K562 (cell line): ENCODE measurements around the gene PLTP. TPM values are rescaled to one million over a fixed set of nuclear protein-coding genes. Genes with fewer than 3 reads are reported as not detected.

Source experiments
- ARID4B ChIP-seq: sonication (generic); formaldehyde crosslinking; IDR thresholded peaks from 2 replicates; pipeline ENCODE4 v1.8.0; 2022; ENCODE audit warnings: mild to moderate bottlenecking, missing genetic modification reagents
- ASH1L ChIP-seq: fragments of 450-650 bp; IDR thresholded peaks from 2 replicates; pipeline ENCODE4 v1.6.1; 2018; ENCODE audit warnings: borderline replicate concordance, mild to moderate bottlenecking, low read depth; ENCODE audit not compliant: partially characterized antibody
- ATF1 ChIP-seq, 2 experiments: fragments of 450-650 bp in 1 of 2; IDR thresholded peaks; 2 replicates each; pipeline ENCODE4 v1.6.1; 2016; ENCODE audit warnings: missing compliant biosample characterization in 1 of 2, missing genetic modification characterization in 1 of 2
- BMI1 ChIP-seq: fragments of 150-350 bp; IDR thresholded peaks from 2 replicates; pipeline ENCODE4 v1.6.1; 2014; ENCODE audit warnings: low read length
- C11orf30 ChIP-seq: fragments of 450-650 bp; IDR thresholded peaks from 2 replicates; pipeline ENCODE4 v1.6.1; 2016; ENCODE audit warnings: low read depth, mild to moderate bottlenecking
- GABPA ChIP-seq: fragments of 200-800 bp; sonication (Bioruptor generic); conservative IDR thresholded peaks from 2 replicates; pipeline ENCODE4 v1.6.1; 2016; ENCODE audit warnings: low read depth, missing genetic modification characterization, missing compliant biosample characterization
- HBP1 ChIP-seq: fragments of 450-650 bp; formaldehyde crosslinking; IDR thresholded peaks from 2 replicates; pipeline ENCODE4 v1.4.0; 2022; ENCODE audit warnings: missing genetic modification characterization
- HMG20B ChIP-seq: fragments of 250-450 bp; sonication (Bioruptor Pico); IDR thresholded peaks from 2 replicates; pipeline ENCODE4 v1.5.0; 2021; ENCODE audit warnings: mild to moderate bottlenecking
- JUND ChIP-seq, 2 experiments: IDR thresholded peaks; 2 replicates in 1 of 2; 3 replicates in 1 of 2; pipeline ENCODE4 v1.6.1; 2011; ENCODE audit warnings: borderline replicate concordance in 2 of 2, low read depth in 2 of 2, low read length in 2 of 2, improper control_type of control experiment in 1 of 2, missing biosample characterization in 1 of 2, missing genetic modification characterization in 1 of 2, missing genetic modification reagents in 1 of 2
- KLF1 ChIP-seq: fragments of 450-650 bp; IDR thresholded peaks from 2 replicates; pipeline ENCODE4 v1.6.1; 2016; ENCODE audit warnings: missing genetic modification characterization, missing compliant biosample characterization
- LARP7 ChIP-seq: fragments of 450-650 bp; IDR thresholded peaks from 2 replicates; pipeline ENCODE4 v1.6.1; 2016
- NCOA1 ChIP-seq: fragments of 450-650 bp; IDR thresholded peaks from 2 replicates; pipeline ENCODE4 v1.6.1; 2016; ENCODE audit warnings: low read depth
- NCOR1 ChIP-seq: fragments of 450-650 bp; IDR thresholded peaks from 2 replicates; pipeline ENCODE4 v1.6.1; 2016; ENCODE audit warnings: mild to moderate bottlenecking, moderate library complexity
- NFE2 ChIP-seq: IDR thresholded peaks from 2 replicates; pipeline ENCODE4 v1.6.1; 2014; ENCODE audit warnings: antibody characterized with exemption, low read depth
- NFIC ChIP-seq: fragments of 450-650 bp; IDR thresholded peaks from 2 replicates; pipeline ENCODE4 v1.6.1; 2017; ENCODE audit warnings: mild to moderate bottlenecking, inconsistent platforms
- PRMT5 ChIP-seq: sonication (generic); formaldehyde crosslinking; IDR thresholded peaks from 2 replicates; pipeline ENCODE4 v1.5.0; 2020; ENCODE audit warnings: missing genetic modification reagents
- PTTG1 ChIP-seq: fragments of 450-650 bp; IDR thresholded peaks from 2 replicates; pipeline ENCODE4 v1.6.1; 2016; ENCODE audit warnings: low read depth, mild to moderate bottlenecking, missing genetic modification characterization, missing compliant biosample characterization
- RNF2 ChIP-seq: sonication (generic); IDR thresholded peaks from 2 replicates; pipeline ENCODE4 v1.6.1; 2016
- TCF3 ChIP-seq: sonication (generic); formaldehyde crosslinking; IDR thresholded peaks from 2 replicates; pipeline ENCODE4 v1.4.0; 2020; ENCODE audit warnings: mild to moderate bottlenecking, missing genetic modification reagents
- XRCC3 ChIP-seq: fragments of 450-650 bp; IDR thresholded peaks from 2 replicates; pipeline ENCODE4 v1.6.1; 2017; ENCODE audit warnings: mild to moderate bottlenecking, moderate library complexity
- ZC3H4 ChIP-seq: sonication (generic); formaldehyde crosslinking; IDR thresholded peaks from 2 replicates; pipeline ENCODE4 v1.9.0; 2021; ENCODE audit warnings: missing genetic modification reagents, borderline replicate concordance
- ZNF175 ChIP-seq: fragments of 200-800 bp; sonication (Bioruptor generic); IDR thresholded peaks from 2 replicates; pipeline ENCODE4 v1.6.1; 2016; ENCODE audit warnings: low read depth, mild to moderate bottlenecking, missing genetic modification characterization, missing compliant biosample characterization
- ZNF212 ChIP-seq: fragments of 450-650 bp; formaldehyde crosslinking; IDR thresholded peaks from 2 replicates; pipeline ENCODE4 v1.4.0; 2020; ENCODE audit warnings: mild to moderate bottlenecking
- ZNF3 ChIP-seq: fragments of 250-450 bp; sonication (Bioruptor Pico); IDR thresholded peaks from 2 replicates; pipeline ENCODE4 v1.5.0; 2021; ENCODE audit warnings: mild to moderate bottlenecking, moderate library complexity
- ZNF311 ChIP-seq: fragments of 250-450 bp; sonication (Bioruptor Pico); IDR thresholded peaks from 2 replicates; pipeline ENCODE4 v1.4.0; 2020; ENCODE audit warnings: mild to moderate bottlenecking, moderate library complexity
- ZNF785 ChIP-seq: fragments of 250-450 bp; sonication (Bioruptor Pico); IDR thresholded peaks from 2 replicates; pipeline ENCODE4 v1.4.0; 2020; ENCODE audit warnings: mild to moderate bottlenecking
- polyA plus RNA-seq, 8 experiments: library from polyadenylated mRNA; depleted of rRNA in 4 of 8; stranded (reverse) in 5 of 8; unstranded in 3 of 8; fragments of >200 nt; fragmentation: Nextera tagmentation in 2 of 8; fragmentation: Illumina TruSeq in 1 of 8; extraction: Ambion mirVana in 2 of 8; extraction: Trizol in 1 of 8; gene quantifications; 2 replicates each; pipeline versions ENCODE4 v1.2.1 to v1.2.3, GENCODE V29; 2011 to 2014; ENCODE audit warnings: inconsistent platforms in 1 of 8, missing spikeins in 1 of 8
- total RNA-seq, 7 experiments: library from RNA; depleted of rRNA in 6 of 7; stranded (reverse); fragments of >200 nt in 6 of 7; fragmentation: Illumina TruSeq in 2 of 7; extraction: Trizol in 2 of 7; gene quantifications; 2 replicates each; pipeline versions ENCODE4 v1.2.1 to v1.2.3, GENCODE V29; 2011 to 2021; ENCODE audit warnings: low replicate concordance in 1 of 7

PLTP gene
- total and polyA plus RNA-seq, 9 of the 15 experiments (the other 6 are each of a cell fraction or from before 2014, with no cell fraction given): 2.8 to 29.3 (median 17.6) TPM

- no peak for TF ChIP-seq ARID4B (CRISPR knock-in tag)
- 0 out of 2 replicates have a peak, but pooled peaks have one; percentile 13 for TF ChIP-seq C11orf30
- no peak for TF ChIP-seq ATF1 (CRISPR knock-in tag; IDR thresholded peaks at IDR 0.05)
- TF ChIP-seq ATF1 (tag; IDR thresholded peaks at IDR 0.05): no peak
- no peak for TF ChIP-seq ZNF311 (CRISPR knock-in tag)
- TF ChIP-seq ZNF175 (CRISPR knock-in tag): no peak
- TF ChIP-seq JUND (IDR thresholded peaks at IDR 0.05; ENCODE audit: borderline replicate concordance, low read depth, low read length): no peak
- no peak for TF ChIP-seq JUND (tag; IDR thresholded peaks at IDR 0.05; ENCODE audit: borderline replicate concordance, low read depth, low read length)
- peak; percentile 48 for TF ChIP-seq TCF3 (CRISPR knock-in tag)
- TF ChIP-seq ASH1L: no peak
- no peak for TF ChIP-seq XRCC3
- TF ChIP-seq NFE2: no peak
- no peak for TF ChIP-seq ZNF212 (CRISPR knock-in tag)
- TF ChIP-seq ZNF3 (CRISPR knock-in tag): no peak
- no peak for TF ChIP-seq RNF2
- TF ChIP-seq BMI1: no peak
- no peak for TF ChIP-seq PTTG1
- no peak for TF ChIP-seq HBP1 (CRISPR knock-in tag)
- TF ChIP-seq LARP7: no peak
- no peak for TF ChIP-seq PRMT5 (CRISPR knock-in tag)
- TF ChIP-seq ZNF785 (CRISPR knock-in tag): no peak
- no peak for TF ChIP-seq GABPA (tag)
- no peak for TF ChIP-seq KLF1 (tag)
- no peak for TF ChIP-seq HMG20B (CRISPR knock-in tag)
- TF ChIP-seq NFIC: 0 out of 2 replicates have a peak, but pooled peaks have one; percentile 6
- no peak for TF ChIP-seq ZC3H4 (CRISPR knock-in tag)
- TF ChIP-seq NCOR1: 0 out of 2 replicates have a peak, but pooled peaks have one; percentile 12
- no peak for TF ChIP-seq NCOA1
Measured at GRCh38 chr20:45873409-45874103, 38.4 kb downstream of the PLTP start (continued).
